Activated CD4-positive, alpha-beta T cell treated with anti-CD3 and anti-CD28 coated beads for 48 hours (primary cell): Measurements from ENCODE around the gene PIPOX.

Experiments used
- DNase-seq: peaks from one replicate; pipeline ENCODE4 v3.0.0-alpha.2; 2020

Gene PIPOX

GRCh38 chr17:29049541-29050145 is 6.7 kb downstream of the PIPOX start:
- DNase-seq: no peak

GRCh38 chr17:29050176-29050575 is 7.2 kb downstream of the PIPOX start:
- DNase-seq: no peak

GRCh38 chr17:29051194-29051593 is 8.3 kb downstream of the PIPOX start:
- DNase-seq: no peak

GRCh38 chr17:29051731-29052130 is 8.8 kb downstream of the PIPOX start:
- DNase-seq: no peak

- no peak for DNase-seq
Measured at GRCh38 chr17:29054835-29055234, 11.9 kb downstream of the PIPOX start.

GRCh38 chr17:29057361-29057760 is 14.4 kb downstream of the PIPOX start:
- DNase-seq: no peak

GRCh38 chr17:29058391-29058790 is 15.4 kb downstream of the PIPOX start:
- DNase-seq: no peak

- no peak for DNase-seq
Measured at GRCh38 chr17:29059281-29059680, 16.3 kb downstream of the PIPOX start.

GRCh38 chr17:29060475-29060874 is 17.5 kb downstream of the PIPOX start:
- no peak for DNase-seq

GRCh38 chr17:29061036-29061435 is 18.1 kb downstream of the PIPOX start:
- no peak for DNase-seq

- DNase-seq: no peak
Measured at GRCh38 chr17:29062215-29062614, 19.3 kb downstream of the PIPOX start.

GRCh38 chr17:29063992-29064391 is 21.1 kb downstream of the PIPOX start:
- no peak for DNase-seq

- no peak for DNase-seq
Measured at GRCh38 chr17:29066047-29066446, 23.1 kb downstream of the PIPOX start.

- no peak for DNase-seq
Measured at GRCh38 chr17:29066606-29067005, 23.7 kb downstream of the PIPOX start.

- no peak for DNase-seq
Measured at GRCh38 chr17:29068818-29069217, 25.9 kb downstream of the PIPOX start.

- peak; percentile 9 for DNase-seq
Measured at GRCh38 chr17:29069526-29070041, 26.6 kb downstream of the PIPOX start.

- DNase-seq: no peak
Measured at GRCh38 chr17:29070308-29070707, 27.4 kb downstream of the PIPOX start.

- no peak for DNase-seq
Measured at GRCh38 chr17:29070781-29071180, 27.8 kb downstream of the PIPOX start.

- no peak for DNase-seq
Measured at GRCh38 chr17:29071303-29071702, 28.4 kb downstream of the PIPOX start.

- no peak for DNase-seq
Measured at GRCh38 chr17:29073045-29073444, 30.1 kb downstream of the PIPOX start.

GRCh38 chr17:29073520-29073919 is 30.6 kb downstream of the PIPOX start:
- no peak for DNase-seq

GRCh38 chr17:29074488-29074887 is 31.5 kb downstream of the PIPOX start:
- DNase-seq: no peak

GRCh38 chr17:29076087-29076486 is 33.1 kb downstream of the PIPOX start:
- DNase-seq: no peak

- DNase-seq: no peak
Measured at GRCh38 chr17:29076722-29077121, 33.8 kb downstream of the PIPOX start.

- DNase-seq: no peak
Measured at GRCh38 chr17:29077320-29077719, 34.4 kb downstream of the PIPOX start.
